Stimulated activated CD8-positive, alpha-beta memory T cell treated with anti-CD3 and anti-CD28 coated beads, Interleukin-12 subunit alpha, Interleukin-12 subunit beta, amount 100 ng/mL, for 4 hours (primary cell): ENCODE data around the gene NDE1.

Experiments used
- DNase-seq: peaks from one replicate; pipeline ENCODE4 v3.0.0-alpha.2; 2020; ENCODE audit warnings: low read depth

Gene NDE1

DNA sequence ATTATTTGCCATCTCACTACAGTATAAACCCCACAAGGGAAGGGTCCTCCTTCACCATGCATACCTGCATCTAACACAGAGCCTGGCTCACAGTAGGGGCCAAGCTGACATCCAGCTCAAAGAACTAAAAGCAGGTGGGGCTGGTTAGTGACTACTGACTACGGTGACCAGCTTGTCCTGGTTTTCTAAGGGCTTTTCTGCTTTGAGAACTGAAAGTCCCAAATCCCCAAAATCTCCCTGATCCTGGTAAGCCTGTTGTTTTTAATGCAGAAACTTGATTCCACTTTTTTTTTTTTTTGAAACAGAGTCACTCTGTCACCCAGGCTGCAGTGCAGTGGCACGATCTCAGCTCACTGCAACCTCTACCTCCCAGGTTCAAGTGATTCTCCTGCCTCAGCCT is 89.4 kb downstream of the NDE1 start:
- DNase-seq = no peak

DNA sequence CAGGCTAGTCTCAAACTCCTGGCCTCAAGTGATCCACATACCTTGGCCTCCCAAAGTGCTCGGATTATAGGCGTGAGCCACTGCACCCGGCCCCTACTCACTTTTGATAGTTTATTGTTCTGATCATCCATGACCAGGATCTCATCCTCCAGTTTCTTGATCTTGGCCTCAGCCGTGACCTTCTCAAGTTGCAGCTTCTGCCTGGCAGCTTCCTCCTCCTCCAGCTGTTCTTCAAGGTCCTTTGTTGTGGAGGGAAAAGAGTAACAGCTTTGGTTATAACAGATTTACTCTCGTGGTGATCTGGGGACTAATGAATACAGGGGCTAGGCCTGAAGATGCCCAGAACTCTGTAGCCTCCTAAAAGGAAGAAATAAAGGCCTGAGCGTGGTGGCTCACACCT is 89.9 kb downstream of the NDE1 start:
- no peak for DNase-seq

DNA sequence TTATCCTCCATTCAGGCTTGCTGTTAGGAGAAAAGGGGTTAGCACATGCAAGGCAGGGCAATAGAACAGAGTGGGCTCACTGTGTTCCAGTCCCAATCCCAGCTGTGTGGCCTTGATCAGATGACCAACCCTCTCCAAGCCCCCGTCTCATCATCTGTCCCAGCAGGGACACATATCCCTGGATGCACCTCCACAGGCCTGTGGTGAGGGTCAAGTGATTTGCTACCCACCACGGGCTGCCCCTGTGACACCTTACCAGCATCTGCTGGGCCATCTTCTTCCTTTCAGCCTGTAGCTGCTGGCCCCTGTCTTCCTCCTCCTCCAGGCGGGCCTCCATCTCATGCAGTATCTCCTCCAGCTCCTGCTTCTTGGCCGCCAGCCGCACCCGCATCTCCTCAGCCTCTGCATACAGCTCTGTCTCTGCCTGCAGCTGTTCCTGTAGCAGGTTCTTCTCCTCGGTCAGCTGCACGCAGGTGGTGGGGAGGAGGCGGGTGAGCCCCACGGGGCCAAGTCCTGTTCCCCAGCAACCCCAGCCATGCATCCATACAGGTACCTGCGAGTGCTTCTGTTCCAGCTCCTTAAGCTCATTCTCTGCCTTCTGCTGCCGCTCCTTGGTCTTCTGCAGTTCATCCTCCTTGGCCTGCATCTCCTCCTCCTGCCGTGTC is 91.3 kb downstream of the NDE1 start:
- DNase-seq = no peak

DNA sequence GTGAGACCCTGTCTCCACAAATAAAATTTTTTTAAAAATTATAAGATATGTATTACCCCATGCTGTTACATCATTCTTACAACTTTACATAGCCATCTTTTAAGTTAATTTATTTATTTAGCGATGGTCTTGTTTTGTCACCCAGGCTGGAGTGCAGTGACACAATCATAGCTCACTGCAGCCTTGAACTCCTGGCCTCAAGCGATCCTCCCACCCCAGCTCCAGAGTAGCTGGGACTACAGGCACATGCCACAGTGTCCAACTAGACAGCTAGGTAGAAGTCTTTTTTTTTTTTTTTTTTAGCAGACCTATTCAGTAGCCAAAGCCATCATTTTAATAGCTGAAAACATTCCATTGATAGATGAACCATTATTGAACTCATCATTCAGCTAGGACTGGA is 92.7 kb downstream of the NDE1 start:
- DNase-seq = no peak

DNA sequence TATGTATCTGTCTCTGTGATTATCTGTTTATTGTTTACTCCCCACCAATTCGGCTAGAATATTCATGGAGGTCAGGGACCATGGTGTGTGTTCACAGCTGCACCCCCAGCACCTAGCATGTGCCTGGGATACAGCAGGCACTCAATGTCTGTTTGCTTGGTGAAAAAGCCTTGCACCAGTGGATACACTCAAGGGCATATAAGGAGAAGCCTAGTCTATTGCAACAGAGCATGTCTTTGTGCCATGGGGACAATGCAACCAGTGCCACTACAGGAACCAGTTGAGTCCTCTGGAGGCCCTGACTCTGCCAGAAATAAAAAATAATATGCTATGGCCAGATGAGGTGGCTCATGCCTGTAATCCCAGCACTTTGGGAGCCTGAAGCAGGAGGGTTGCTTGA is 93.6 kb downstream of the NDE1 start:
- no peak for DNase-seq

DNA sequence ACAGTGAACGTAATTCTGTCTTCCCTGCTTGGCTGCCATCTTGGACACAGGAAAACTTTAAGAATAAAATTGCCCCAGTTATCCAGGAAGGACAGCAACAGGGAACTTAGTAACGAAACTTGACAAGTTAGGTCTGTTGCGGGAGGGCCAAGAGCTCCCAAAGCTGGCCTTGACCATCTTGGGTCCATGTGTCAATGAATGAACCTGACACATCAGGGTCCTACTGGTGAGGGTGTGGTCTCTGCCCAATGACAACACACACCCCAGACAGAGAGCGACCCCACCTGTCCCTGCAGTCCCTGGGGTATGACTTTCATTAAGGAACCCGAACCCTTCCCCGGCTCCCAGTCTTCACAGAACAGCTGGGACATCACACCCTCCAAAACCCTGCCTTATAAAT is 96.3 kb downstream of the NDE1 start:
- no peak for DNase-seq

DNA sequence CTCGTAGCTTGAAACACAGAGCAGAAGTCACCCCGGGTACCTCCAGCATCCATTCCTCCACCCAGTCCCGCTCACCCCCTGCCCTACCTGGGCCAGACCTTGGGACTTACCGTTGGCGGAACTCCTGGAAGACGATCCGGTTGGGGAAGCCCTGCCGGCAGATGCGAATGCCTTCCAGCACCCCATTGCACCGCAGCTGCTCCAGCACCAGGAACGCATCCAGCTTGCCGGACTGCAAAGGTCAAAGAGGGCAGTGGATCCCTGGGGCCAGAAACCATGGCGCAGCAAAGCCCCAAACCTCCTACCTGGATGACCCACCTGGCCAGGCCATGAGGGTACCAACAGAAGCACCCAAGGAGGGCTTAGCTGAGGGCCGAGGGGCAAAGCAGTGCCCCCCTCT is 97.9 kb downstream of the NDE1 start:
- DNase-seq = no peak

DNA sequence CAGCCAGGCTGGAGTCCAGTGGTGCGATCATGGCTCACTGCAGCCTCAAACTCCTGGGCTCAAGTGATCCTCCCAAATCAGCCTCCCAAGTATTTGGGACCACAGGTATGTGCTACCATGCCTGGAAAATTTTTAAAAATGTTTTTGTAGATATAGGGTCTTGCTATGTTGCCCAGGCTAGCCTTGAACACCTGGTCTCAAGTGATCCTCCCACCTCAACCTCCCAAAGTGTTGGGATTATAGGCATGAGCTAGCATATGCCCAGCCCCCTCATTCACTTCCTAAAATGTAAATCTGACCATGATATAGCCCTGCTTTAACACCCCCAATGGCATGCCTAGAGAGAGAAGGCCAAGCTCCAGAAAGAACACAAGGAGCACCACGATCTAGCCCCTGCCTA is 98.6 kb downstream of the NDE1 start:
- no peak for DNase-seq

DNA sequence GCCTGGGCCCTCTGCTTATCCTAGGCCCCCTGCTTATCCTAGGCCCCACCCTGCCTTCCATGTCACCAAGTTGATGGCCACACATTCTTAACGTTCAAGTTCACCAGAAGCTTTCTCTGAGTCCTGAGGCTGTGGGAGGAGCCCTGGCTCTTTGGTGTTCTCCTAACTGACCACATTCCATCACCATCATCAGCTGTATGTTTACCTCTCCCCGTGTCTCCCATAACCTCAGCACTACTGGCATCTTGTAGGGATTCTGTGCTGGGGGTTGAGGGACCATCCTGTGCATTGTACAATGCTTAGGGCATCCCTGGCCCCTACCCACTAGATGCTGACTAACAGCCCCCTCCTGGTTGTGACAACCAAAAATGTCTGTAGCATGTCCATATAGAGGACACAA is 99.3 kb downstream of the NDE1 start:
- DNase-seq = no peak

DNA sequence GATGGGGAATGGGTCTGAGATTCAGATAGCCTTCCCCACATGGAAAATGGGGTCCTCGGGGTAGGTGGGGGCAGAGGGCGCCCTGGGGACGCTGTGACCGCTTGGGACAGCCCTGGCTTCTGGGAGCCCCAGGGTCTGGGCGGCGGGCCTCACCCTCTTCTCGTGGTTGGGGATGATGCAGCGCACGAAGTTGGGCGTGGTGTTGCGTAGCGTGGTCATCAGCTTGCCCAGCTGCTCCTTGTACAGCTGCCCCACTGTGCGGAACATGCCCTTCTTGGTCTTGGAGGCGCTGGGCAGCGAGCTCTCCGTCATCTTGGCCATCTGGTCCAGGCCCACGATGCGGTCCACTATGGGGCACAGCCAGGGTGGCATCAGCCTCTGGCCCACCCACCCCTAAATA is 99.9 kb downstream of the NDE1 start:
- no peak for DNase-seq

DNA sequence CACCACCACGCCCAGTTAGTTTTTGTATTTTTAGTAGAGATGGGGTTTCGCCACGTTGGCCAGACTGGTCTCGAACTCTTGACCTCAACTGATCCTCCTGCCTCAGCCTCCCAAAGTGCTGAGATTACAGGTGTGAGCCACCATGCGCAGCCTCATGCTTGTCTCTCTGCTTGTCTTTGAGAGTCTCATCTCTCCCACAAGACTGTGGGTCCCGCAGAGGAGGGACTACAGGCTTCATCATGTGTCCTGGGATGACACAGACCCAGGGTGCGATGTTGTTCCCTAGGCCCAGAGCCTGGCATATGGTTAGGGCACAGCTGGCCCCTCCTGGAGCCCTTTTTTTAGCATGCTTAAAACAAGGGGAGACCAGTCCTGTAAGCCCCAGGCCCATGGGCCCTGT is 101.9 kb downstream of the NDE1 start:
- DNase-seq = no peak

DNA sequence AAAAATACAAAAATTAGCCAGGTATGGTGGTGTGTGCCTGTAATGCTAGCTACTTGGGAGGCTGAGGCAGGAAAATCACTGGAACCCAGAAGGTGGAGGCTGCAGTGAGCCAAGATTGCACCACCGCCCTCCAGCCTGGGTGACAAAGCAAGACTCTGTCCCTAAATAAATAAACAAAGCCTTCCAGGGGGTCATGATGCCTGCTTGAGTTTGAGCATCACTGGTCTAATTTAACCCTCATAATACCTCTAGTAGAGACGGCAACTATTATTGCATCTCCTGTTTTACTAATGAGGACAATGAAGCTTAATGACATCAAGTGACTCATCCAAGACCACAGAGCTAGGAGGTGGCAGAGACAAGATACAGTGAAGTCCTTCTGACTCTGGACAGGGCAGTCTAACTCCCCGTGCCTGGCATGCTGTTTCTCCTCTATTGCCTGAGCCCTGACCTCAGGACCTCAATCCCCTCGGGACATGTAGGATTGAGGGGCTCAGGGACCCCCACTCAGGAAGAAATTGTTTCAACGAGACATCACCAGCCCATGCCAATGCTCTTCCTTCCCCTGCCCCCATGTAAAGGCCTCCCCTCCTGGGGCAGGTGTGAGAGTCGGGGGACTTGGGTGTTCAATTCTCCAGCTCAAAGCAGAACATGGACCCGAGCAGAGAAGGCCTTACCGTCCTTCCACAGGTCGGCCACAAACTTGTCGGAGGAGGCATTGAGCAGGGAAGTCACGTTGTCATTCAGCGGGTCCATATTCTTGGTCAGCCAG is 102.9 kb downstream of the NDE1 start:
- no peak for DNase-seq

DNA sequence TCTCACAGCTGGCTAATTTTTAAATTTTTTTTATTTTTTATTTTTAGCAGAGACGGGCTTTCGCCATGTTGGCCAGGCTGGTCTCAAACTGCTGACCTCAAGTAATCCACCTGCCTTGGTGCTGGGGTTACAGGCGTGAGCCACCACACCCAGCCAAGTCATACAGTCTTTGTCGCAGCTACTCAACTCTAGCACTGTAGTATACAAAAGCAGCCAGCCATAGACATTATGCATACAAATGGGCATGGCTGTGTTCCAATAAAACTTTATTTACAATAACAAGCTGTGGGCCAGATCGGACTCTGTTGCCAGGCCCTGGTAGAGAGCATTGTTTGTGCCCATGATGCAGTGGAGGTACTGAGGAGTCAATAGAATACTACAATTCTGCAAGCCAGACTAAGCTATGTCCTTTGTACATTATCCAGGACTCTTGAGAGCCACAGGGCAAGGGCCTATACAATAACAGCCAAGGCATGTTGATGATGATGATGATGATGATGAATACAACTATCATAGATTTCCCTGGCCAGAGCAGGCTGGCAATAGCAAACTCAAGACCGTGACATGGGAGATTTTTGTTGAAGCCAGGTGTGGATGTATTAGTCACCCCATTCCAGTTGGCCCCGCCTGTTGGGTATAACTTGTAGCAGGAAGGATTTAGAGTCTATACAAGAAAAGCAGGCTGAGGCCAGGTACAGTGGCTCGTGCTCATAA is 104.9 kb downstream of the NDE1 start:
- no peak for DNase-seq

DNA sequence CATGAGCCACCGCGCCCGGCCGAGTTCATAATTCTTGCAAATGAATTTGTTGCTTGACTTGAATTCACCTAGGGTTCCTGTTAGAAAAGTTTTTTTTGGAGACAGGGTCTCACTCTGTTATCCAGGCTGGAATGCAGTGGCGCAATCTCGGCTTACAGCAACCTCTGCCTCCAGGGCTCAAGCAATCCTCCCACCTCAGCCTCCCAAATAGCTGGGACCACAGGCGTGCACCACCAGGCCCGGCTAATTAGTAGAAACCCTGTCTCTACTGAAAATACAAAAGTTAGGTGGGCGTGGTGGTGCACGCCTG is 107.0 kb downstream of the NDE1 start:
- no peak for DNase-seq

DNA sequence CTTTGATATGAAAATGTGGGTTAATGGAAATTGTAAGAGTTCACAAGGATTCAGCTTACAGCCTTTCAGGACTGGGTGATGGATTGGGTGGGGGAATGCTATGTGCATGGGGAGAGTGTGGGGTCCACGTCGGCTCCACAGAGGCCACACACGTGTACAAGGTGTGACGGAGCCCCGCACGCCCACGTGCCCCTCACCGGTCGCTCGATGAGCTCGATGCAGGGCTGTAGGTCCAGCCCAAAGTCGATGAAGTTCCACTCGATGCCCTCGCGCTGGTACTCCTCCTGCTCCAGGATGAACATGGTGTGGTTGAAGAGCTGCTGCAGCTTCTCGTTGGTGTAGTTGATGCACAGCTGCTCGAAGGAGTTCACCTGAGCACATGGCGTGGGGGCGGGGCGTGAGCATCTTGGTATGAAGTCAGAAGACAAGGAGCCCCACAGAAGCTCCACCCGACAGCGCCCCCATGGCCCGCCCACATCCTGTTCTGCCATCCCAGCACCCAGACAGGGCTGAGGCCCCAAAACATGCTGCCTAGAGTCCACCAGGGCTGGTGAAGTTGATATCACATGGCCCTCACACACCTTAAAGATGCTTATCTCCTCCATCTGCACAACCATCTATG is 107.7 kb downstream of the NDE1 start:
- DNase-seq = no peak

DNA sequence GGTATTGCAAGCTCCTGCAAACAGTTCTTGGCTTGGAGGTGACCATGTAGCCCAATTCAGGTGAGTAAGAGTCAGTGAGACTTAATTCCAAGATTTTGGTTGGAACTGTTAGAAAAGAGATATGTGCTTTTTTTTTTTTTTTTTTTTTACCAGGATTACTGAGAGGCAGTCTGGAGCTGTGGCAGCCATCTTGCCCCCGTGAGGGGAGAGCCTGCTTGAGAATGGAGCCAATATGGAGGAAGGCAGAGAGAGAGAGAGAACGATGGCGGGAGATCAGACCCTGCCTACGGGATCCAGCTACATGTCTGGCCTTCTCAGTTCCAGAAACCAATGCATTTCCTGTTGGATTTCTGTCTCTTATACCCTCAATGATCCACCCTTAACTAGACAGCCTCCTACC is 109.0 kb downstream of the NDE1 start:
- no peak for DNase-seq

DNA sequence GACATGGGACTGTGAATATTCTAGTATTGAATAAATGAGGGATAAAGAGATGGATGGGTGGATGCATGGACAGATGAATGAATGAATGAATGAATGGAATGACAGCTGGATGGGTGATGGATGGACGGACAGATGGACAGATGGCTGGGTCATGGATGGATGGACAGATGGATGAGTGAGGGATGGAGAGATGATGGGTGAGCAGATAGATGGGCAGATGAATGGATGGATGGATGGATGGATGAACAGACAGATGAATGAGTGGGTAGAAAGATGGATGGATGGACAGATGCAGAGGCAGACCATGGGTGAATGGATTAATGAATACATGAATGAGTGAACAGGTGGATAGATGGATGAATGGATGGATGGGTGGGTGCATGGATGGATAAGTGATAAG is 110.1 kb downstream of the NDE1 start:
- DNase-seq = no peak

DNA sequence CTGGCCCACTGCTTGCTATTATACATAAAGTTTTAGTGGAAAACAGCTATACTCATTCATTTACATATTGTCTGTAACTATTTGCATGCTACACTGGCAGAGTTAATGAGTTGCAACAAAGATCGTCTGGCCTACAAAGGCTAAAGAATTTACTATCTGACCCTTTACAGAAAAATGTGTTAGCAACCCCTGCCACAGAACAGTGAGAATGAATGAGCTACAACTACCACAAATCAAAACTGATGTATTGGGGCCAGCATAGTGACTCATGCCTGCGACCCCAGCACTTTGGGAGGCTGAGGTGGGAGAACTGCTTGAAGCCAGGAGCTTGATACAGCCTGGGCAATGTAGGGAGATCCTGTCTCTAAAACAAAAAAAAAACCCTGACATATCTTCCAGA is 114.1 kb downstream of the NDE1 start:
- DNase-seq = no peak

DNA sequence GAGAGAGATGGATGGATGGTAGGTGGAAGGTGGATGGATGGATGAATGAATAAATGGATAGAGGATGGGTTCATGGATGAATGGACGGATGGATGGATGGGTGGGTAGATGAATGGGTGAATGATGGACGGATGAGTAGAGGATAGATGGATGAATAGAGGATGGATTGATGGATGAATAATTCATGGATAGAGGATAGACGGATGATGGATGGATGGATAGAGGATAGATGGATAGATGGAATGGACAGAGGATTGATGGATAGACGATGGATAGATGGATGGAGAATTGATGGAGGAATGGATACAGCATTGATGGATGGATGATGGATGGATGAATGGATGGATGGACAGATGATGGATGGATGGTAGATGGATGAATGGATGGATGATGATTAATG is 115.1 kb downstream of the NDE1 start:
- no peak for DNase-seq

DNA sequence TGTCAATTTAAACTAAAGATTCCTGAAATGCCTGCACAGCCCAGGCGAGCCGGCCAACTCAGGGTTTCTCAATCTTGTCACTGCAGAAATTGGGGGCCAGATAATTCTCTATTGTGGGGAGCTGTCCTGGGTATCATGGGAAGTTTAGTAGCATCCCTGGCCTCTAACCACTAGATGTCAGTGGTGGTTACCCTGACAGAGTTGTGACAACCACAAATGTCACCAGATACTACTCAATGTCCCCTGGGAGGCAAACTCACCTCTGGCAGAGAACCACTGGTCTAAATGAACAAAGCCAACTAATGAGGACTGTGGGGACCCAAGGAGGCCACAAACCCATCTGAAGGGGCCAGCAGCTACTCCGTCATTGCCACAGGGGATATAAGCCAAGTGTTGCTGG is 115.8 kb downstream of the NDE1 start:
- no peak for DNase-seq

DNA sequence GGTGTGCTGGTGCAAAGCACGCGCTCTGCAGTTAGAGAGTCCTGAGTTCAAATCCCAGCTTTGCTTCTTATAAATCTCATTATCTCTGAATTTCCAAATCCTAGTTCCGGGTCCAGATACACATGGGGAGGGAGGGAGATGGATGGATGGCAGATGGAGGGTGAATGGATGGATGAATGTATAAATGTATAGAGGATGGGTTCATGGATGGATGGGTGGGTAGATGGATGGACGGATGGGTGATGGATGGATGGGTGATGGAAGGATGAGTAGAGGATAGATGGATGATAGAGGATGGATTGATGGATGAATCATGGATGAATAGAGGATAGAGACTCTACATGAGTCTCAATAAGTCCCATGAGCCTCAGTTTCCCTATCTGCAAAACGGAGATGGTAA is 116.9 kb downstream of the NDE1 start:
- DNase-seq = no peak

DNA sequence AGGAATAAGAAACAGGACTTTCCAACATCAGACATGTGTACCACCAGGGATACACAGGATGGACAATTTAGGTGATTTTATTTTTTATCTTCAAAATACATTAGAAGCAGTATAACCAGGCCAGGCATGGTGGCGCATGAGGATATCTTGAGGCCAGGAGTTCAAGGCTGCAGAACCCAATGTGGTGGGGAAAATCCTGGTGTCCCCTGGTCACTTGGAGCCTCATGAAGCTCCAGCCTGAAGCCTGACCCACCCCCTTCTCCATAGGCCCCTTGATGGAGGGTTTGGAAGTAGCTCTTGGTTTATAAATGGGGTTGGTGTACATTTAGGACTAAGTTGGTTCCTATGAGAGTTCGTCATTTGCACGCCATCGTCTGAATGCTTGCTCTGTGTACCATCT is 118.2 kb downstream of the NDE1 start:
- DNase-seq = no peak

DNA sequence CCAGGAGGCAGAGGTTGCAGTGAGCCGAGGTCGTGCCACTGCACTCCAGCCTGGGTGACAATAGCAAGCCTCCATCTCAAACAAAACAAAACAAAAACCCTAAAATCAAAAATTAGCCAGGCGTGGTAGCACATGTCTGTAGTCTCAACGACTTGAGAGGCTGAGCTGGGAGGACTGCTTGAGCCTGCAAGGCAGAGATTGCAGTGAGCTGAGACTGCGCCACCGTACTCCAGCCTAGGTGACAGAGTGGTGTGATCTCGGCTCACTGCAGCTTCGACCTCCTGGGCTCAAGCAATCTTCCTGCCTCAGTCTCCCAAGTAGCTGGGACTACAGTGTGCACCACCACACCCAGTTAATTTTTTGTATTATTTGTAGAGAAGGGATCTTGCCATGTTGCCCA is 119.2 kb downstream of the NDE1 start:
- DNase-seq = no peak
